Transverse colon (tissue), 4 donors: Measurements from ENCODE around the gene CCRL2.

ENCODE experiments used
- CTCF ChIP-seq, 5 experiments: fragments of 200-600 bp in 3 of 5; fragments of 450-650 bp in 2 of 5; sonication (generic) in 3 of 5; IDR thresholded peaks; 1 replicate in 2 of 5; 2 replicates in 3 of 5; pipeline ENCODE4 v1.5.1; 2016 to 2017; ENCODE audit warnings: antibody characterized with exemption in 5 of 5, inconsistent platforms in 3 of 5, mild to moderate bottlenecking in 2 of 5, moderate library complexity in 1 of 5
- POLR2A ChIP-seq: fragments of 450-650 bp; IDR thresholded peaks from one replicate; pipeline ENCODE4 v1.6.1; 2016; ENCODE audit warnings: antibody characterized with exemption, mild to moderate bottlenecking, moderate library complexity
- POLR2AphosphoS5 ChIP-seq, 3 donors: sonication (generic); formaldehyde crosslinking; IDR thresholded peaks; one replicate each; pipeline ENCODE4 v1.6.1; 2016; ENCODE audit warnings: antibody characterized with exemption in 3 of 3

DNA sequence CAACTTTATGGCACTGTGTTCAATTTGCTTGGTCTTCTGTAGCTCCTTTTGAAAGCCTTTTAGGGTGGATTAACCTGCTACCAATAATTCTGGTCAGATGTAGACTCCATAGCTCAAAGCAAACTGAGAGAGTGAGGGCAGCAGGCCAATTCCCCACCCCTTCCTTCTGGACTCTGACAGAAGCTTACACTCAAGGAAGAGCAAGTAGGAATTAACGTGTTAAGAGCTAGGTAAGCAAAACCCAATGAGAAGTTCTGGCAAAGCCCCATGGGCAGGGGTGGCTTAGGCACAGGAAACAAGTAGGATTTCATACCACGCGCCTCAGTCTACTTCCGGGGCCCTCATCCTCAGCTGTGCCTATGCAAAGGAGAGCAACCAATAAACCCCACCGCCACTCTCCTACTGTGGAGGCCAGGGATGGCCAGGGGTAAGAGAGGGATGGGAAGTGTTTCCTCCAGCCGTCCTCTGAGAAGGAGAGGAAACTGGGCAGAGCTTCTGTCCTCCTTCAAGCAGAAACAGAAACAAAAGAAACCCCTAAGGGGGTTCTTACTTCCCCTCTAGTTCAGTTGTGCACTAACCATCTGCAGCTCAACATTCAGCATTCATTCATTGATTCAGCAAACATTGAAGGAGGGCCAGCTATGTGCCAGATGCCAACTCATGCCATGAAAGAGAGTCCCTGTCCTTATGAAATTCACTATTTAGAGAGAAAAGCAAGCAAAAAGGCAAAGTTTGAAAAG is 23.7 kb upstream of the CCRL2 start:
- TF ChIP-seq POLR2A (no peak), CTCF (IDR thresholded peaks at IDR 0.05) (no peak), POLR2AphosphoS5 (IDR thresholded peaks at IDR 0.05) (no peak)
